Epithelial cell of proximal tubule (primary cell): Measurements from ENCODE around the gene KCNB1. TPM values are rescaled to one million over a fixed set of nuclear protein-coding genes. Genes with fewer than 3 reads are reported as not detected.

Experiments used
- DNase-seq: peaks from one replicate; pipeline ENCODE4 v3.0.0-alpha.2; 2011; ENCODE audit warnings: low read depth
- H3K4me3 ChIP-seq: 2 replicates; pipeline ENCODE4 v1.5.1; 2011; ENCODE audit warnings: low read depth, mild to moderate bottlenecking, low read length
- CTCF ChIP-seq: conservative IDR thresholded peaks from 2 replicates; pipeline ENCODE4 v1.5.1; 2012; ENCODE audit warnings: low read depth, mild to moderate bottlenecking, low read length
- total RNA-seq: library from RNA; depleted of rRNA; stranded (reverse); fragments of >200 nt; gene quantifications from 2 replicates; pipeline ENCODE4 v1.2.3, GENCODE V29; 2015

KCNB1 gene
- total RNA-seq, 1 donor from 2014 or later: not detected

- H3K4me3 ChIP-seq: no peak overlapping the region
- no peak for DNase-seq
- no peak for TF ChIP-seq CTCF
Measured at GRCh38 chr20:49501917-49502316, 19.4 kb upstream of the KCNB1 start.

GRCh38 chr20:49497398-49497669 is 14.9 kb upstream of the KCNB1 start:
- no peak for DNase-seq
- TF ChIP-seq CTCF: no peak
- H3K4me3 ChIP-seq: no peak overlapping the region

GRCh38 chr20:49496553-49497397 is 14.3 kb upstream of the KCNB1 start:
- DNase-seq: no peak
- H3K4me3 ChIP-seq: no peak overlapping the region
- no peak for TF ChIP-seq CTCF

GRCh38 chr20:49496043-49496442 is 13.6 kb upstream of the KCNB1 start:
- TF ChIP-seq CTCF: no peak
- H3K4me3 ChIP-seq: no peak overlapping the region
- DNase-seq: no peak

GRCh38 chr20:49490689-49491088 is 8.2 kb upstream of the KCNB1 start:
- H3K4me3 ChIP-seq: no peak overlapping the region
- TF ChIP-seq CTCF: no peak
- no peak for DNase-seq

- H3K4me3 ChIP-seq: no peak overlapping the region
- no peak for TF ChIP-seq CTCF
- no peak for DNase-seq
Measured at GRCh38 chr20:49489688-49490087, 7.2 kb upstream of the KCNB1 start.

GRCh38 chr20:49486064-49486463 is 3.6 kb upstream of the KCNB1 start:
- no peak overlapping the region for H3K4me3 ChIP-seq
- no peak for TF ChIP-seq CTCF
- DNase-seq: no peak
